ENCODE results near the gene HNRNPH1.
"Not testable (repeated sequence)": the region's sequence is repeated elsewhere in the genome, so short reads cannot be mapped to it uniquely, and the experiment has no call there.

DNA sequence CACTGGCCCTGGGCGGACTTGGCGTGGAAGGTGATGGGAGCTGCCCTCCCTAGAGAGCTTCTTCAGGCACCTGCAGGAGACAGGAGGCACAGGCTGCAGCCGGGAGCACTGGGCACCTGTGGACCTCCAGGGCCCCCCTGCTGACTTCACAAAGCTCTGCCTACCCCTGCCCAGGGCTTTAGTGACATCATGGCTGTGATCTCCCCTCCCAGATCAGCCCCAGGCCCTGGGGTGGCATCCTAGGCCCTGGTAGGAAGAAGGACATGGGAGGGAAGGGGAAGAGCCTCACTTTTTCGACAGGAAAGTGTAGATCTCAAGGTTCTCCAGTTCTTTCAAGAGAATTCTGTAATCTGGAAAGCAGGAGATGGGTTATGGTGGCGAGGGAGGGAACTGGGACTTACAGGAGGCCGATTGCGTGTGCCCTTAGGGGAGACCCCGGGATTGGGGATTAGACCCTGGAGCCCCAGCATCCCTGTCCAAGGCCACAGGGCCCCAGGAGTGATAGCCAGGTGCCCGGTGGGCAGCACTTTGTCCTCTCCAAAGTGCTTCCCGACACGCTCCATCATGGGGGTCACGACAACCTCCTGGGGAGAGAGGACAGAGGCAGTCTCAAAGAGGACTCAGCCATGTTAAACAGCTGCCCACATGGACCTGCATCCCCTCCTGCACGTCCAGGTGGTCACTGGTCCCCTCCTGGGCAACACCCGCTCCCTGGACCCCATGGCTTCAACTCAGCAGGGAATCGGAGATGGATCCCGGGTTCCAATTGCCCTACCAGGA, 19.9 kb upstream of the HNRNPH1 start:
- TF ChIP-seq CTCF (conservative IDR thresholded peaks at IDR 0.05); EZH2 (IDR thresholded peaks at IDR 0.05; ENCODE audit: low read depth): not testable (repeated sequence)
